H54 (cell line): ENCODE data around the gene ADAMTS2.

Experiments
- DNase-seq: peaks from one replicate; pipeline ENCODE4 v3.0.0; 2011; ENCODE audit warnings: low spot score, mixed read lengths; ENCODE audit not compliant: insufficient read length
- FAIRE-seq: peaks from 3 replicates; lab custom pipeline; 2011; peaks lifted over from hg19 to GRCh38; lab: Jason Lieb, UNC
- POLR2A ChIP-seq: IDR thresholded peaks from 2 replicates; pipeline ENCODE4 v1.6.1; 2011; ENCODE audit warnings: low read depth, mild to moderate bottlenecking, low read length

The ADAMTS2 gene

DNA sequence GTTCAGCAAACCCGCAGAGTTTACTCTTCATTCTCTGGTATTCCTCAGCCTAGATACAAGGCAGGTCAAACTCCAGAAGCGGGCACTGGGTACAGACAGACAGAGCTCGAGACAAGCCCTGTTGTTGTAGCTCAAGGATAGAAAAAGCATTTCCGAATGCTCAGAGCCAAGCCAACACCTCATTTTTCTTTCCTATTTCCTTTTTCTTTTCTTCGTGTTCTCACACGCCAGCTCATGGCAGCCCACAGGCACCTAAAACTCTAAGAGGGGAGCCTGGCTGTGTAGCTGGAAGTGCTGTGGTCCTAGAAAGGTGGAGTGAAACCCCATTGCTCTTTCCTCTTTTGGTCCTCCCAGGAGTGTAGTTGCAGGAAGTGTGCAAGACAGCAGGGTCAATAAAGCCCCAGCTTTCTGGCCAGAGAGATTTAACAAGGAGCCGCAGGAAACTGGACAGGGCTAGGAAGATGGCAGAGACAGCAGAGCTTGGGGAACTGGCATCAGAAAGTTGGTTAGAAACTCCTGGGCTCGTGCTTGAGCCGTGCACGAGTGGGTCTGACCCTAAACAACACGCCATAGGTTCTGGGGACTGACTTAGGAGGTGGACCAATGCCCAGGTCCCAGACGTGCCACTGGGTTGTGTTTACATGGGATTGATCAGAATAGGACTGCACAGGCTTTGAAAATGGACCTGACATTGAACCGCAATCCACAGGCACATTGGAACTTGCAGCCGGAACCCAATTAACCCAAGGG is 41.6 kb downstream of the ADAMTS2 start:
- no peak for DNase-seq
- no peak for TF ChIP-seq POLR2A
- no peak for FAIRE-seq

GRCh38 chr5:179302499-179303185 is 42.6 kb downstream of the ADAMTS2 start:
- FAIRE-seq (no peak), DNase-seq (no peak)

DNA sequence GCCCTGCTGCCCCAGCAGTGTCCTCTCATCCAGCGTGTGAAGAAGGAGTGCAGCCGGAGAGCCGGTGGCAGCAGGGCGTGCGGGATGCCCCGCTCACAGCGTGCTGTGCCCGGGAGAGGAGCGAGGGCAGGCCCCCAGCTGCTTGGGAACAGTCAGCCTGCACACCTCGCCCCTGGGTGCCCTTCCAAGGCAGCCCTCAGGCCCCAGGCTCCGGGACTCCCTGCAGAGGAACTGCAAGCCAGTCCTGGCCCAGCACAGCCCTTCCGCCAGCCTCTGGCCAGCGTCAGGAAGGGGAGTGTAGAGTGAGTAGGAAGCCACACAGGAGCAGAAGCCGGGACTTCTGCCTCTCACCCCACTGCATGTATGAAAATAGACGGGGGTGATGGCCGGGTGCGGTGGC is 43.5 kb downstream of the ADAMTS2 start:
- FAIRE-seq (no peak), DNase-seq (no peak)
- TF ChIP-seq POLR2A, result no peak

More at GRCh38 chr5:179302499-179303185, 42.6 kb downstream of the ADAMTS2 start:
- no peak for TF ChIP-seq POLR2A

GRCh38 chr5:179301376-179301775 is 43.9 kb downstream of the ADAMTS2 start:
- no peak for TF ChIP-seq POLR2A
- FAIRE-seq (no peak), DNase-seq (no peak)

DNA sequence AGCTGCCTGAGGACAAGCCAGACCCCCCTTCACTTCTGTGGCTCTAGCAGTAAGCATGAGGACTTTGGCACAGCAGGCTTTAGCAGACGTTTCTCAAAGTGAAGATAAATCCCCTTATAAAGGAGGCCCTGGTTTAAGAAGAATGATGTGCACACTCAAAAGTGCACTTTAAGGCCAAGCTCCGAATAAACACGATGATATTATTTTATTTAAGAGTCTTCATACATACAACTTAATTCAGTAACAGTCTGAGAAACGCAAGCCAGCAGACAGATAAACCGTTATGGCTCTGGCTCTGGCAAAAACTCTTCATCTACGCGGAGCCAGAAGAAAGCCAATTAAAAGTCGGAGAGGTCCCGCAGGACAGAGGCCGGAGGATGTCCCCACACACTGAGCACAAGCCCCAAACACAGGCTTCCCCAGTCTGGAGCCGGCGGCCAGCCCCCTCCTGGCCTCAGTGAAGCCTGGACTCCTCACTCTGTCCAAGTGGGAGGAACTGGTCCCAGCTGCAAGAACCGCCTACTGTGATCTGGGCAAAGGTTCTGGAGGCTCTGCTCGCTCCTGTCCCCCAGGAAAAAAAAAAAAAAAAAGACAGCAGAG is 44.6 kb downstream of the ADAMTS2 start:
- DNase-seq (no peak), FAIRE-seq (no peak)
- no peak for TF ChIP-seq POLR2A

GRCh38 chr5:179298181-179298993 is 46.9 kb downstream of the ADAMTS2 start:
- no peak for TF ChIP-seq POLR2A
- FAIRE-seq (no peak), DNase-seq (no peak)

DNA sequence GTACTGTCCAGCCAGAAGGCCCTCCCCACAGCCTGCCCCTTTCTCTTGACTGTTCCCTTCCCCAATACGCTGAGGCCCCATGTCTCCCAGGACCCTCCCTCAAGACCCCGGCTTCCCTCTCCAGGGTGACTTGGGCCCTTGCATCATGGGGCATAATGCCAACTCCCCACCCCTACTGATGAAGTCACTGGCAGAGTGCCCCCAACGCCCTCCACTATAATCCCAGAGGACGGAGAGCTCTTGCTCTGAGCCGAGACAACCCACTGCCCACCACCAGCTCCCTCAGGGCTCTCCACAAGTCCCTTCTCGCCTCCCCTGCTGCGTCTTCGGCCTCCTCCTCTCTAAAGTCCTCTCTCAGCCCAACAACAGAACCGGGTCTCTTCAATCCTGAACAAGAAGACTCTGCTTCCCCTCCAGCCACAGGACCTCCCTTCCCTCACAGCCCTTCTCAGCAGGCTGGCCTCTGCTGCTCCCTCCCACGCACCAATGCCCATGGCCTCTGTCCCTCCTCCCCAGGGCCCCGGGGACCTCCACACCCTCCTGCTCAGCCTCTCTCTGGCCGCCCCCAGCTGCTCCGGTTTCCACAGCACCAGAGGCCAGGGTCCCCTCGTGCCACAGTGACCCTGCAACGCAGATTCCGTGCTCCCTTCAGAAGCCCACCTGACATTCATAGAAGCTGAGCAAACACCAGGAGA is 47.6 kb downstream of the ADAMTS2 start:
- no peak for DNase-seq
- no peak for TF ChIP-seq POLR2A
- no peak for FAIRE-seq

DNA sequence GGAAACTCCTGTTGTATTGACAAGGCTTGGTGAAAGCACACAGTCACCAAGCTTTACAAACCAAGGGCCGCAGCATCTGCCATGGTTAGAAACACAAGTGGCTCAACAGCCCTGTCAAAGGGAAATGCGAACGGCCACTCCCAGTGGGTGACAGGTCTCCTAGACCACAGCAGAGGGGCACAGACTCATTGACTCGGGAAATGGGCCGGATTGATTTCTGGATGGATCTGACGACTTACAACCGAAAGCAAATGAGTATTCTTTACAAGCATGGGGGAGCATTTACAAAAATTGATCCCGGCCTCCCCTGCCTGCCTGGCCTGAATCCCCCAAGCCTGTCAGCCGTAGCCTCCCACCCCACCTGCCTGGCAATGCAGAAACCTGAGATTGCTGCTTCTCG is 48.2 kb downstream of the ADAMTS2 start:
- no peak for TF ChIP-seq POLR2A
- no peak for DNase-seq
- FAIRE-seq, result no peak

DNA sequence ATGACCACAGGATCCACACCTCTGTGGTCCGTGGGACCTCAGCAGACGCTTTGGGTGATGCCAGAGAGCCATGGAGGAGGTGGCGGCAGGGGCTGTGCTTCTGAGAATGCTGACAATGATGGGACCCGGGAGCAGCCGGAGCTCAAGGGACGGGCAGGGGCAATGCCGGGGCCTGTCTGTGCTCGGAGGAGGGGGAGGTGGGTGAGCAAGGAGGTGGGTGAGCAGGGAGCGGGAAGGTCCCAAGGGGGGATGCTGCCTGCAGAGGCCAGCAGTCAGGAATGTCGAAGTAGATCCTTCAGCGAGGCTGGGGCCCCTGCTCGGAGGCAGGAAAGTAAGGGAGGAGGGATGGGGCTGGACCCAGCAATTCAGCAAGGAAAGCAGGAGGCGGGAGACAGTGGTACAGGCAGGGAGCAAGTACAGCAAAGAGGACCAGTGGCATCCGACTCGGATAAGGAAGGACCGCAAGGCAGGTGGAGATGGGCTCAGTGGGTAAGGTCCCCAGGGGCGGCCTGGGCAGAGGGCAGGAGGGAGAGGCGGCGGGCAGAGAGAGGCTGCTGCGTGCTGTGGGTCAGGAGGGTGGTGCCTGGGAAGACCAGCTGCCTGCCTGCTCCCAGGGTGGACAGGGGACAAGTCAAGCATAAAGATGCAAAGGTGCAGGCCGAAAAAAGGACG is 49.0 kb downstream of the ADAMTS2 start:
- no peak for TF ChIP-seq POLR2A
- FAIRE-seq (no peak), DNase-seq (no peak)

GRCh38 chr5:179295778-179296149 is 49.5 kb downstream of the ADAMTS2 start:
- no peak for DNase-seq
- TF ChIP-seq POLR2A, result no peak
- no peak for FAIRE-seq

DNA sequence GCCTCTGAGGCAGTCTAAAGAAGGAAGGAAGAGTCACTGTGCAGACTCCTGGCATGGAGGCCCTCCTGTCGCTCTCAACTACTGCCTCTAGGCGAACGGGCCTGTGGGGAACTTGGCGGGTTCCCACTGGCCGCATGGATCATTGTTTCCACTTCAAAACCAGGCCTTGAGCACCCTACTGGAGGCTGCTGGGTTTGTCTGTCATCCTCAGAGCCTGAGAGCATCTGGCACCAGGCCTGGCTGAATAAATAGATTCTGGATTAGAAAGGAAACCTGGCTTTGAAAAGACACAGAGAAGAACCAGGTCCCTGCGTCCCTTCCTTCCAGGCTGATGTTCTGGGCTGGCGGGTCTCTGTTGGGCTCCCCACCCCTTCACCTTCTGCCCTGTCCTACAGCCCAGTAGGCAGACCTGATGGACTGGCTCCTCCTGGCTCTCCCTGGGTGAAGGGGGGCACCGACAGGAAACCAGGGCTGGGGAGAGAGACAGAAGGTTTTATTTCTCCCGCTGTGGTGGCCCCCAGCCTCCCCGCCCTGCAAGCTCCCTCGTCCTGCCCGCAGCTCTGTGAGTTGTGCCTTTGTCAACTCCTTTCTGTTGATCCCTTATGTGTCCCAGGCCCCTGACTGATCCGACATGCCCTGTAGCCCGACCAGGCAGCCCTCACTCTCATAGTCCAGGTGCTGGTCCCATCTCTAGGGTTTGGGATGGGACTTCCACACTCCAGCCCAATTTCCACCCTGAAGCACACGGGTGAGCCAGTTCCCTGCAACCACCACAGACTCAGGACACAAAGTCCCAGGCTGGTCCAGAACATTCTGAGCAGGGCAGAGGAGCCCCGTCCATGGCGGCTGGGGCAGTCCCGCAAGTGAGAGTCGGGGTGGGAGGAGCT is 50.1 kb downstream of the ADAMTS2 start:
- TF ChIP-seq POLR2A, result no peak
- DNase-seq, result no peak
- FAIRE-seq, result no peak
